ENCODE data around the gene SYT6. TPM values are rescaled to one million over a fixed set of nuclear protein-coding genes. Genes with fewer than 3 reads are reported as not detected.

SYT6 gene
- total and polyA plus RNA-seq, 2 donors (not counting 1 experiment from before 2014, with no cell fraction given): not detected

DNA sequence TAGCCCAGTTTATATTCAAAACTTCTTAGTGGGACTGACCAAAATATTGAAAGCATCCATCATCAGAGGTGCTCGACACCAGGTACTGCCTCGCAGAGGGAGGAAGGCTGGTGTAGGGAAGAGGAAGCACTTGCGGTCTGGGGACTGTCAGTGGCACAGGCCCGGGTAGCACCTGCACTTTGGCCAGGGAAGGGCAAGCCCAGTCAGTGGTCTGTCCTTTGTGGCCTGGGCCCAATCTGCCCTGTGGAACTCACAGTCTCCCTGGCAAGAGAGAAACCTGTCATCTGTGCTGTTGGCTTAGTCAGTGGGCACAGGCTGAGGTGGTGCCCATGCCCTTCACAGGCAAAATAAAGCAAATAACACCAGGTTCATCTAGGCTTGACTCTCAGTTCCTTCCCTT, 77.4 kb downstream of the SYT6 start:
- H3K4me2 ChIP-seq (ENCODE audit: extremely low read depth, insufficient read depth, low read length): no peak overlapping the region

DNA sequence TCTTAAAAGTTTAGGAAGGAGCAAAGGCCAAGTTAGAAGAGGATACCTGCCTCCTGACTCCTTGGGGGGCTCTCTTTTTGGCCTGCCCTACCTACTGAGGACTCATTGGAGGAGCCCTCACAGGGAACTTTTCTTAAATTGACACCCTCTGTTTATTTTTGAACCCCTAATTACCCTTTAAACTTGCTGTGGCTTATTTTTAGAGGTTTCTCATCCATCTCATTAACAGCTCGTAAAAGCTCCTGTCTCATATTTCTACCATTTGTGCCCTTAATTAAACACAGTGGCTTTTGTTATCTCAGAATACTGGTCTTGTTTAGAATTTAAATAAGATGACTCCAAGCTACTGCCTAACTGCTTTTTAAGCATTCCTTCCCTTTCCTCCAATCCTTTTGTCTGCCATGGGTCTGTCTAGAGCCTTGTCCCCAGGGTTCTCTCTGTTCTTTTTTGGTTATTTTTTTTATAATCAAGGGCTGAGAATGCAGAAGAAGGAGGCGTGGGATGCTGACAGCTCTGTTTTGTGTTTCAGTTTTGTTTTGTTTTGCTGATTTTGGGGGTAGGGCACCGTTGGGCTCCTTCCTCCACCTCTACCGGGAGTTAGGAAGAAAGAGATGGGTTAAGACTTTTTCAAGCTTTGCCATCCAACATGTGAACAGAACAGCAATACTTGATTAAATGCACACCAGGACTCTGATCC, 78.0 kb downstream of the SYT6 start:
- Histone ChIP-seq H3K9ac (ENCODE audit: insufficient read depth, low read length) (no peak overlapping the region), H3K9me3 (ENCODE audit: control insufficient read depth, insufficient read depth, low read depth, low read length) (no peaks in the 10 kb centered on the region), H3K4me1 (ENCODE audit: control insufficient read depth, extremely low read depth, insufficient read depth, low read length) (no peaks in the 10 kb centered on the region), H3K27ac (ENCODE audit: insufficient read depth, low read length) (no peak overlapping the region), H3K4me3 (replicated peaks in 1 of 4; ENCODE audit: control extremely low read depth in 1 of 4, insufficient read depth in 1 of 4, low read depth in 3 of 4, low read length in 4 of 4) (no peak overlapping the region), H4K20me1 (ENCODE audit: control insufficient read depth, extremely low read depth, insufficient read depth, low read length) (no peaks in the 10 kb centered on the region), H3K36me3 (ENCODE audit: control insufficient read depth, insufficient read depth, low read length) (no peaks in the 10 kb centered on the region), H2AFZ (ENCODE audit: low read length) (no peak overlapping the region), H3K4me2 (ENCODE audit: extremely low read depth, insufficient read depth, low read length) (no peak overlapping the region), H3K27me3 (ENCODE audit: control insufficient read depth, insufficient read depth, low read length) (peaks cover 2% of the 10 kb centered on the region), H3K79me2 (ENCODE audit: control insufficient read depth, insufficient read depth, low read length) (no peaks in the 10 kb centered on the region)
- TF ChIP-seq, protein P1, sequence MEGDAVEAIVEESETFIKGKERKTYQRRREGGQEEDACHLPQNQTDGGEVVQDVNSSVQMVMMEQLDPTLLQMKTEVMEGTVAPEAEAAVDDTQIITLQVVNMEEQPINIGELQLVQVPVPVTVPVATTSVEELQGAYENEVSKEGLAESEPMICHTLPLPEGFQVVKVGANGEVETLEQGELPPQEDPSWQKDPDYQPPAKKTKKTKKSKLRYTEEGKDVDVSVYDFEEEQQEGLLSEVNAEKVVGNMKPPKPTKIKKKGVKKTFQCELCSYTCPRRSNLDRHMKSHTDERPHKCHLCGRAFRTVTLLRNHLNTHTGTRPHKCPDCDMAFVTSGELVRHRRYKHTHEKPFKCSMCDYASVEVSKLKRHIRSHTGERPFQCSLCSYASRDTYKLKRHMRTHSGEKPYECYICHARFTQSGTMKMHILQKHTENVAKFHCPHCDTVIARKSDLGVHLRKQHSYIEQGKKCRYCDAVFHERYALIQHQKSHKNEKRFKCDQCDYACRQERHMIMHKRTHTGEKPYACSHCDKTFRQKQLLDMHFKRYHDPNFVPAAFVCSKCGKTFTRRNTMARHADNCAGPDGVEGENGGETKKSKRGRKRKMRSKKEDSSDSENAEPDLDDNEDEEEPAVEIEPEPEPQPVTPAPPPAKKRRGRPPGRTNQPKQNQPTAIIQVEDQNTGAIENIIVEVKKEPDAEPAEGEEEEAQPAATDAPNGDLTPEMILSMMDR (conservative IDR thresholded peaks at IDR 0.05 in 1 of 2, IDR thresholded peaks at IDR 0.05 in 1 of 2; ENCODE audit: low read depth in 1 of 2, low read length in 2 of 2): no peak
- no peak for TF ChIP-seq EZH2 (IDR thresholded peaks at IDR 0.05; ENCODE audit: low read length, missing control alignments)
- DNase-seq (ENCODE audit: low read depth in 2 of 2): no peak

More for the DNA sequence above, 77.4 kb downstream of the SYT6 start:
- Histone ChIP-seq H3K4me1 (ENCODE audit: control insufficient read depth, extremely low read depth, insufficient read depth, low read length) (no peaks in the 10 kb centered on the region), H3K27me3 (ENCODE audit: control insufficient read depth, insufficient read depth, low read length) (peaks cover 5% of the 10 kb centered on the region), H3K9me3 (ENCODE audit: control insufficient read depth, insufficient read depth, low read depth, low read length) (no peaks in the 10 kb centered on the region), H3K79me2 (ENCODE audit: control insufficient read depth, insufficient read depth, low read length) (no peaks in the 10 kb centered on the region), H3K27ac (ENCODE audit: insufficient read depth, low read length) (no peak overlapping the region), H3K4me3 (replicated peaks in 1 of 4; ENCODE audit: control extremely low read depth in 1 of 4, insufficient read depth in 1 of 4, low read depth in 3 of 4, low read length in 4 of 4) (no peak overlapping the region), H2AFZ (ENCODE audit: low read length) (no peak overlapping the region), H4K20me1 (ENCODE audit: control insufficient read depth, extremely low read depth, insufficient read depth, low read length) (no peaks in the 10 kb centered on the region), H3K9ac (ENCODE audit: insufficient read depth, low read length) (no peak overlapping the region), H3K36me3 (ENCODE audit: control insufficient read depth, insufficient read depth, low read length) (no peaks in the 10 kb centered on the region)
- TF ChIP-seq EZH2 (IDR thresholded peaks at IDR 0.05; ENCODE audit: low read length, missing control alignments): no peak
- TF ChIP-seq, protein P1 (conservative IDR thresholded peaks at IDR 0.05 in 1 of 2, IDR thresholded peaks at IDR 0.05 in 1 of 2; ENCODE audit: low read depth in 1 of 2, low read length in 2 of 2): no peak
- no peak for DNase-seq (ENCODE audit: low read depth in 2 of 2)

DNA sequence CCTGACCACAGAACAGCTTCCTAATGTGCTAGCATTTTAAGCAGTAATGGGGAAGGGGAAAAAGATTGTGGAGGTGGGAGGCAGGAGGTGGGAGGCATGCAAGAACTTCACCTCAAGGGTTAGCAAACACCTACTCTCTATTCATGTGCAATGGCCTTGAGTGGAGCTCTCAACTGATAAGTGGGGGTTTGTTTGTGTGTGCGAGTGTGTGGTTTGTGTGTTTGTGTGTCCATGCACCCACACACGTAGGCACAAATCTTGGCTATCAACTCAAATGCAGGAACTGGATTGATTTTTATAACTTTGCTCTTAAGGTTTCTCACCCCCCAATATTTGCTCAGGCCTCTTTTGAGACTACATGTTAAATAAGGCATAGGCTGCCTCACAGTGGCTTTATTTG, 78.6 kb downstream of the SYT6 start:
- no peak overlapping the region for H3K27ac ChIP-seq (ENCODE audit: insufficient read depth, low read length)
- no peak overlapping the region for H3K9ac ChIP-seq (ENCODE audit: insufficient read depth, low read length)
- H2AFZ ChIP-seq (ENCODE audit: low read length): no peak overlapping the region
- no peaks in the 10 kb centered on the region for H3K36me3 ChIP-seq (ENCODE audit: control insufficient read depth, insufficient read depth, low read length)
- H3K4me2 ChIP-seq (ENCODE audit: extremely low read depth, insufficient read depth, low read length): no peak overlapping the region
- no peaks in the 10 kb centered on the region for H3K4me1 ChIP-seq (ENCODE audit: control insufficient read depth, extremely low read depth, insufficient read depth, low read length)
- TF ChIP-seq, protein P1 (conservative IDR thresholded peaks at IDR 0.05 in 1 of 2, IDR thresholded peaks at IDR 0.05 in 1 of 2; ENCODE audit: low read depth in 1 of 2, low read length in 2 of 2): no peak
- no peak for TF ChIP-seq EZH2 (IDR thresholded peaks at IDR 0.05; ENCODE audit: low read length, missing control alignments)
- H4K20me1 ChIP-seq (ENCODE audit: control insufficient read depth, extremely low read depth, insufficient read depth, low read length): no peaks in the 10 kb centered on the region
- no peaks in the 10 kb centered on the region for H3K9me3 ChIP-seq (ENCODE audit: control insufficient read depth, insufficient read depth, low read depth, low read length)
- H3K4me3 ChIP-seq (replicated peaks in 1 of 4; ENCODE audit: control extremely low read depth in 1 of 4, insufficient read depth in 1 of 4, low read depth in 3 of 4, low read length in 4 of 4): no peak overlapping the region
- H3K27me3 ChIP-seq (ENCODE audit: control insufficient read depth, insufficient read depth, low read length): no peaks in the 10 kb centered on the region
- no peaks in the 10 kb centered on the region for H3K79me2 ChIP-seq (ENCODE audit: control insufficient read depth, insufficient read depth, low read length)
- no peak for DNase-seq (ENCODE audit: low read depth in 2 of 2)
